H9 (cell line): ENCODE data around the gene SP2. TPM values are rescaled to one million over a fixed set of nuclear protein-coding genes. Genes with fewer than 3 reads are reported as not detected.

Source experiments
- DNase-seq: peaks from one replicate; pipeline ENCODE4 v3.0.0-alpha.2; 2017
- H2AFZ ChIP-seq: one replicate; pipeline ENCODE4 v1.6.1; 2013; ENCODE audit warnings: mild to moderate bottlenecking, low read length, control low read depth, moderate library complexity
- H2AK5ac ChIP-seq: 2 replicates; pipeline ENCODE4 v1.6.1; 2013; ENCODE audit warnings: low read length, control low read depth, mixed read lengths; ENCODE audit not compliant: insufficient read length
- H2BK120ac ChIP-seq: one replicate; pipeline ENCODE4 v1.6.1; 2013; ENCODE audit warnings: low read depth, mild to moderate bottlenecking, low read length, control low read depth, inconsistent platforms; ENCODE audit not compliant: poor library complexity, severe bottlenecking
- H2BK12ac ChIP-seq: 2 replicates; pipeline ENCODE4 v1.6.1; 2013; ENCODE audit warnings: low read length, control low read depth, mixed read lengths, low read depth; ENCODE audit not compliant: insufficient read length
- H2BK15ac ChIP-seq: 2 replicates; pipeline ENCODE4 v1.6.1; 2013; ENCODE audit warnings: low read depth, low read length, control low read depth
- H2BK20ac ChIP-seq: one replicate; pipeline ENCODE4 v1.6.1; 2013; ENCODE audit warnings: low read depth, mild to moderate bottlenecking, low read length, control low read depth, inconsistent platforms; ENCODE audit not compliant: poor library complexity, severe bottlenecking
- H2BK5ac ChIP-seq: 2 replicates; pipeline ENCODE4 v1.6.1; 2013; ENCODE audit warnings: low read length, control low read depth, mixed read lengths; ENCODE audit not compliant: insufficient read length
- H3K14ac ChIP-seq: 2 replicates; pipeline ENCODE4 v1.6.1; 2013; ENCODE audit warnings: low read length, control low read depth; ENCODE audit not compliant: insufficient read depth
- H3K18ac ChIP-seq: 2 replicates; pipeline ENCODE4 v1.6.1; 2013; ENCODE audit warnings: low read depth, mild to moderate bottlenecking, mixed read lengths, low read length, control low read depth; ENCODE audit not compliant: insufficient read length
- H3K23ac ChIP-seq: 2 replicates; pipeline ENCODE4 v1.6.1; 2013; ENCODE audit warnings: low read length, control low read depth, mixed read lengths, low read depth; ENCODE audit not compliant: insufficient read length
- H3K23me2 ChIP-seq: 2 replicates; pipeline ENCODE4 v1.6.1; 2013; ENCODE audit warnings: low read depth, mild to moderate bottlenecking, mixed read lengths, low read length, control low read depth; ENCODE audit not compliant: insufficient read length, poor library complexity, severe bottlenecking
- H3K27ac ChIP-seq: 2 replicates; pipeline ENCODE4 v1.5.1; 2013; ENCODE audit warnings: low read length, control low read depth, mixed read lengths, low read depth; ENCODE audit not compliant: insufficient read length
- H3K27me3 ChIP-seq: 2 replicates; pipeline ENCODE4 v1.6.1; 2013; ENCODE audit warnings: low read length, control low read depth, inconsistent platforms; ENCODE audit not compliant: insufficient read depth
- H3K4ac ChIP-seq: 2 replicates; pipeline ENCODE4 v1.6.1; 2013; ENCODE audit warnings: low read depth, mild to moderate bottlenecking, control low read depth, inconsistent platforms, low read length, moderate library complexity
- H3K4me1 ChIP-seq: 2 replicates; pipeline ENCODE4 v1.6.1; 2013; ENCODE audit warnings: low read length, control low read depth, inconsistent platforms; ENCODE audit not compliant: insufficient read depth
- H3K4me2 ChIP-seq: 2 replicates; pipeline ENCODE4 v1.6.1; 2013; ENCODE audit warnings: low read length, control low read depth, mixed read lengths; ENCODE audit not compliant: insufficient read length, insufficient read depth
- H3K56ac ChIP-seq: 2 replicates; pipeline ENCODE4 v1.6.1; 2013; ENCODE audit warnings: low read depth, mild to moderate bottlenecking, mixed read lengths, low read length, control low read depth; ENCODE audit not compliant: insufficient read length
- H3K79me1 ChIP-seq: 2 replicates; pipeline ENCODE4 v1.6.1; 2013; ENCODE audit warnings: low read depth, mild to moderate bottlenecking, moderate library complexity, low read length, control low read depth, inconsistent platforms; ENCODE audit not compliant: insufficient read depth, poor library complexity, severe bottlenecking
- H3K79me2 ChIP-seq: 2 replicates; pipeline ENCODE4 v1.6.1; 2013; ENCODE audit warnings: low read length, control low read depth, inconsistent platforms; ENCODE audit not compliant: insufficient read depth
- H3K9ac ChIP-seq: 2 replicates; pipeline ENCODE4 v1.6.1; 2013; ENCODE audit warnings: low read length, control low read depth, mixed read lengths; ENCODE audit not compliant: insufficient read length; ENCODE audit errors: extremely low read depth
- H3K9me3 ChIP-seq: one replicate; pipeline ENCODE4 v1.6.1; 2013; ENCODE audit warnings: low read depth, low read length, inconsistent platforms; ENCODE audit not compliant: control insufficient read depth
- H3T11ph ChIP-seq: one replicate; pipeline ENCODE4 v1.6.1; 2013; ENCODE audit warnings: mild to moderate bottlenecking, low read length, control low read depth, inconsistent platforms
- H4K20me1 ChIP-seq: one replicate; pipeline ENCODE4 v1.6.1; 2013; ENCODE audit not compliant: control insufficient read depth, insufficient read length, insufficient read depth
- H4K5ac ChIP-seq: 2 replicates; pipeline ENCODE4 v1.6.1; 2013; ENCODE audit warnings: low read depth, mild to moderate bottlenecking, mixed read lengths, low read length, control low read depth; ENCODE audit not compliant: insufficient read length
- H4K8ac ChIP-seq: replicated peaks from 2 replicates; pipeline ENCODE4 v1.6.1; 2013; ENCODE audit warnings: low read length, control low read depth, mixed read lengths, low read depth; ENCODE audit not compliant: insufficient read length
- H4K91ac ChIP-seq: 2 replicates; pipeline ENCODE4 v1.6.1; 2013; ENCODE audit warnings: low read depth, mild to moderate bottlenecking, moderate library complexity, mixed read lengths, low read length, control low read depth; ENCODE audit not compliant: insufficient read length
- H3K27ac Mint-ChIP-seq, 3 experiments: 2 replicates in 2 of 3; 3 replicates in 1 of 3; pipeline ENCODE4 v1.8.0; 2020 to 2021; ENCODE audit warnings: mixed read lengths in 3 of 3, mild to moderate bottlenecking in 1 of 3, moderate library complexity in 1 of 3
- H3K27me3 Mint-ChIP-seq: 2 replicates; pipeline ENCODE4 v1.8.0; 2021; ENCODE audit warnings: low read depth, mild to moderate bottlenecking, moderate library complexity, mixed read lengths
- H3K36me3 Mint-ChIP-seq, 3 experiments: 2 replicates in 2 of 3; 3 replicates in 1 of 3; pipeline ENCODE4 v1.8.0; 2020 to 2021; ENCODE audit warnings: low read depth in 3 of 3, mixed read lengths in 3 of 3; ENCODE audit not compliant: insufficient read depth in 1 of 3
- H3K4me1 Mint-ChIP-seq, 2 experiments: 2 replicates each; pipeline ENCODE4 v1.8.0; 2020; ENCODE audit warnings: mixed read lengths in 2 of 2
- H3K4me3 Mint-ChIP-seq, 2 experiments: 2 replicates in 1 of 2; 3 replicates in 1 of 2; pipeline ENCODE4 v1.8.0; 2020 to 2021; ENCODE audit warnings: mild to moderate bottlenecking in 2 of 2, mixed read lengths in 2 of 2, moderate library complexity in 1 of 2
- H3K9me3 Mint-ChIP-seq, 2 experiments: 2 replicates in 1 of 2; 3 replicates in 1 of 2; pipeline ENCODE4 v1.8.0; 2020; ENCODE audit warnings: mild to moderate bottlenecking in 2 of 2, mixed read lengths in 2 of 2, moderate library complexity in 1 of 2
- WGBS: extraction: QIAGEN DNeasy Blood & Tissue Kit; methylation state at CpG from one replicate; pipeline ENCODE4 v1.1.7; 2013; ENCODE audit warnings: missing lambda C conversion rate, low lambda C conversion rate, mixed read lengths; ENCODE audit not compliant: insufficient read length; ENCODE audit errors: extremely low coverage; 5-methylcytosine and 5-hydroxymethylcytosine counted together
- total RNA-seq: library from RNA; stranded (reverse); gene quantifications from 2 replicates; pipeline ENCODE4 v1.2.1, GENCODE V29; 2021
- TF ChIP-seq, protein P1 (sequence below): fragments of 200-600 bp; sonication (generic); conservative IDR thresholded peaks from 3 replicates; pipeline ENCODE4 v1.8.0; 2021; ENCODE audit warnings: antibody characterized with exemption, mild to moderate bottlenecking

The SP2 gene
- total RNA-seq, 1 experiment from 2014 or later: 19.3 TPM

DNA sequence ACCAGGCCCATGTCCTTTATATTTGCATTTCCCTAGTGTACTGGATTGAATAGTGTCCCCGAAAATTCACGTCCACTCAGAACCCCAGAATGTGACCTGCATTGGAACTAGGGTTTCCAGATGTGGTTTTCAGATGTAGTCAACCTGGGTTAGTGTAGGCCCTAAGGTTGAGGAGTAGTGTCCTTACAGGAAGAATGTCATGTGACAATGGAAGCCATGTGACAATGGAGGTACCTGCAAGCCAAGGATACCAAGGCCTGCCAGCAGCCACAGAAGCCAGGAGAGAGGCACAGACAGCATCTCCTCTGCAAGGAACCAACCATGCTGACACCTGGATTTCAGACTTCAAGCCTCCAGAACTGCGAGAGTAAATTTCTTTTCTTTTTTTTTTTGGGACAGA is 66.9 kb downstream of the SP2 start:
- H3T11ph ChIP-seq: no peak overlapping the region
- no peak overlapping the region for H3K27ac ChIP-seq
- Mint-ChIP-seq H3K36me3 (no peaks in the 10 kb centered on the region), H3K9me3 (no peaks in the 10 kb centered on the region), H3K27me3 (peaks cover 39% of the 10 kb centered on the region), H3K27ac (no peak overlapping the region), H3K4me1 (peaks cover 0 to 23% of the 10 kb centered on the region in 2 experiments), H3K4me3 (no peak overlapping the region)
- H3K18ac ChIP-seq: no peak overlapping the region
- no peak overlapping the region for H4K5ac ChIP-seq
- H3K79me1 ChIP-seq: no peaks in the 10 kb centered on the region
- H2AFZ ChIP-seq: no peak overlapping the region
- no peaks in the 10 kb centered on the region; the same call in 1 of the 2 replicates for H3K4me1 ChIP-seq
- H3K23me2 ChIP-seq: no peaks in the 10 kb centered on the region
- no peak overlapping the region for H3K14ac ChIP-seq
- no peak overlapping the region for H3K56ac ChIP-seq
- no peak overlapping the region for H3K4me2 ChIP-seq
- DNase-seq: no peak
- no peaks in the 10 kb centered on the region for H3K9me3 ChIP-seq
- no peak overlapping the region for H2BK12ac ChIP-seq
- no peak overlapping the region for H3K23ac ChIP-seq
- no peak overlapping the region for H3K4ac ChIP-seq
- no peak overlapping the region for H2BK120ac ChIP-seq
- no peak overlapping the region for H4K8ac ChIP-seq
- no peaks in the 10 kb centered on the region for H3K27me3 ChIP-seq
- no peak overlapping the region for H2BK15ac ChIP-seq
- H2BK5ac ChIP-seq: no peak overlapping the region
- no peaks in the 10 kb centered on the region for H4K20me1 ChIP-seq
- WGBS: no CpG with 5 or more reads among the region's 3 CpGs
- TF ChIP-seq, protein P1, sequence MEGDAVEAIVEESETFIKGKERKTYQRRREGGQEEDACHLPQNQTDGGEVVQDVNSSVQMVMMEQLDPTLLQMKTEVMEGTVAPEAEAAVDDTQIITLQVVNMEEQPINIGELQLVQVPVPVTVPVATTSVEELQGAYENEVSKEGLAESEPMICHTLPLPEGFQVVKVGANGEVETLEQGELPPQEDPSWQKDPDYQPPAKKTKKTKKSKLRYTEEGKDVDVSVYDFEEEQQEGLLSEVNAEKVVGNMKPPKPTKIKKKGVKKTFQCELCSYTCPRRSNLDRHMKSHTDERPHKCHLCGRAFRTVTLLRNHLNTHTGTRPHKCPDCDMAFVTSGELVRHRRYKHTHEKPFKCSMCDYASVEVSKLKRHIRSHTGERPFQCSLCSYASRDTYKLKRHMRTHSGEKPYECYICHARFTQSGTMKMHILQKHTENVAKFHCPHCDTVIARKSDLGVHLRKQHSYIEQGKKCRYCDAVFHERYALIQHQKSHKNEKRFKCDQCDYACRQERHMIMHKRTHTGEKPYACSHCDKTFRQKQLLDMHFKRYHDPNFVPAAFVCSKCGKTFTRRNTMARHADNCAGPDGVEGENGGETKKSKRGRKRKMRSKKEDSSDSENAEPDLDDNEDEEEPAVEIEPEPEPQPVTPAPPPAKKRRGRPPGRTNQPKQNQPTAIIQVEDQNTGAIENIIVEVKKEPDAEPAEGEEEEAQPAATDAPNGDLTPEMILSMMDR: no peak
- H4K91ac ChIP-seq: no peak overlapping the region
- no peak overlapping the region for H2AK5ac ChIP-seq
- no peaks in the 10 kb centered on the region for H3K79me2 ChIP-seq
- H3K9ac ChIP-seq: no peak overlapping the region
- no peak overlapping the region for H2BK20ac ChIP-seq
